ENCODE results near the gene MCTP1.
A peak's percentile ranks its signal among the peaks of the same experiment; 100 is the strongest.

MCTP1 gene

DNA sequence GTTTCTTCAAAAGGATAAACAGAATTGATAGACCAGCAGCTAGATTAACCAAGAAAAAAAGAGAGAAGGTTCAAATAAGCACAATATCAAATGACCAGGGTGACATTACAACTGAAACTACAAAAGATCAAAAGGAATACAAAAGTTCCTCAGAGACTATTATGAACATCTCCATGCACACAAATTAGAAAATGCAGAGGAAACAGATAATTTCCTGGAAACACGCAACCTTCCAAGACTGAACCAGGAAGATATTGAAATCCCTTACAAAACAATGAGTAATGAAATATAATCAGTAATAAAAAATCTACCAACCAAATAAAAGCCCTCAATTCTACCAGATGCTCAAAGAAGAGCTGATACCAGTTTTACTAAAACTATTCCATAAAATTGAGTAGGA, 252.1 kb downstream of the MCTP1 start:
- DNase-seq = no peak

DNA sequence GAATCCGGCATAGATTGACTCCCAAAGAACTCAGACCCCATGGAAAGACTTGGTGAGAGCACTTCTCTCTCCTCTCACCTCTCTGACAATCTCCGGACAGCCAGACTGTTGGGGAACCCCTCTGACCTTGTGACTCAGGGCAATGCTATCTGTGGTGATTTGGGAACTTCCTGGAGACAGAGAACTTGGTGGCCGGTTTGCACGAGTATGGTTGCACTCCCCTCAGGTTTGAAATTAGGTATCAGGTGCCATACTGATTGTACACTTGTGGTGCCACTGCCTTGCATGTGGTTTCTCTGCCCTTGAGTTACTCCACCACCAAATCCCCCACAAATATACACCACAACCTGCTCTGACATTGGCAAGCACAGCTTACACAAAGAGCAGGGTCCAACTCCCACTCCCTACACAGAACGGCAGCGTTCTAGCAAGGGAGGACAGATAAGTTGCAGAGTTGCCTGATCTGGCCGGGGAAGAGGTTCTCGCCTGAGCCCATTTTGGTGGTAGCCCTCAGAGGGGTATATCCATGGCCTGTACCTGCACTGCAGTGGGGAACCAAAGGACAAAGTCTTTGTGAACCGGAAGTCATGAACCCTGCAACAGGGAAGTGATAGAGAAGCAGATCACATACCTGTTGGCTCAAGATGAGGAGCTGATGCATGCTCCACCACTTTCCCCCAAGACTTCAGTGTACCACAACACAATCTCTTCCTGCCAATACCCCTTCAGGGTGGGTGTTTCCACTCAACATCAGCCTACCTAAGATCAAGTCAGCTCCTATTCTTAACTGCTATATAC, 255.1 kb downstream of the MCTP1 start:
- no peak for DNase-seq

DNA sequence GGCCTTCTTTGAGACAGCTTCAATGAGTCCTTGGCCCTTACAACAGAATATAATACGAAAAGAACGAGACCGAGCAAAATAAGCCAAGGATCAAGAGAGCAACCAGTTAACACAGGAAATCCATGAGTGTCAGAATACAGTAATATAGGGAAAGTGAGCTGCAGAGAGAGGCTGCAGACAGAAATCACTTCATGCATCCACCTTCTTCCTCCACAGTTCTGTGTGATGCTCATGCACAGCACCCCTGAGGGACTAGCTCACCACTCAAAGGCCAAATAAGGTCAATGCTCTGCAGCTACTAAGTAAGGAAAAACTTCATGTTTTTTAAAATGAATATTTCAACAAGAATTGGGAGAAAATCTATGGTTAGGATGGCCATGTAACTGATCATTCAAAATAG, 257.1 kb downstream of the MCTP1 start:
- DNase-seq = no peak

DNA sequence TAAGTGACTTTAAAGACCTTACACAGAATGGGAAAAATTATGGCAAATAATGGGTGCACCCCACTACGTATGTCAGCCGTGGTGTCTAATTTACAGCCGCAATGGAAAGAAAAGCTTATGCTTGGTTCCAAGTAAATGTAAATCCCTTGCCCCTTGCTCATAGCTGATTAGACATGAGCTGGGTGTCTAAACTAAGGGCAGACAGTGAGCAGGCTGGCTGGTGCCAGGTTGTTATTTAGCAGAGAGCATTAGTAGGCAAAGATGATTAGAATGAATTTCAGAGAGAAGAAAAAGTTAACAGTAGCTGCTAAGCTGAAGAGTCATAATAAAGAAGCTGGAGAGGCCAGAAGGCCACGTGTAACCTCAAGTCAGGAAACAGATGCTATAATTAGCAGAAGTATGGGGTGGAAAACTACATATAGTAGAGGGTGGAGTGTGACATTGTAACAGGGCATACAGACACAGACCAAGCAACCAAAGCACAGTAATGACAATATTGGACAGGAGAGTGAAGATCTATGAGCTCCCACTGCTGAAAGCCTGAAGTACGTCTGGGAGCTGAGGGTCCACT, 257.7 kb downstream of the MCTP1 start:
- DNase-seq = no peak

DNA sequence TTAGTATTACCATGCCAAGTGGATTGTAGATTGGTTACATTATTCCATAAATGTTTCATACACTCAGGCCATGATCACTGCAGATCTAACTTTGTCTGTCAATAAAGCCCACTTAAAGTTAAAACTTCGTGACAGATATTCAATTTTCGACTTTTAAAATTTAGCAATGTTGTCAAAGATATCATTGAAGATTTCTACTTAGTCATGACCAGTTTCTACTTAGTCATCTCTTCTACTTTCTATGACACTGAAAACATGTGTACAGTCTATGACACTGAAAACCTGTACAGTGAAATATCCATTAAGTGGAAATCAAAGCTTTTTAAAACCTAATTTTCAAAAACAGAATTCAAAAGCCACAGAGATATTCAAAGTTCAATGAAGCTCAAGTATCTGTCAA, 258.2 kb downstream of the MCTP1 start:
- DNase-seq = no peak

DNA sequence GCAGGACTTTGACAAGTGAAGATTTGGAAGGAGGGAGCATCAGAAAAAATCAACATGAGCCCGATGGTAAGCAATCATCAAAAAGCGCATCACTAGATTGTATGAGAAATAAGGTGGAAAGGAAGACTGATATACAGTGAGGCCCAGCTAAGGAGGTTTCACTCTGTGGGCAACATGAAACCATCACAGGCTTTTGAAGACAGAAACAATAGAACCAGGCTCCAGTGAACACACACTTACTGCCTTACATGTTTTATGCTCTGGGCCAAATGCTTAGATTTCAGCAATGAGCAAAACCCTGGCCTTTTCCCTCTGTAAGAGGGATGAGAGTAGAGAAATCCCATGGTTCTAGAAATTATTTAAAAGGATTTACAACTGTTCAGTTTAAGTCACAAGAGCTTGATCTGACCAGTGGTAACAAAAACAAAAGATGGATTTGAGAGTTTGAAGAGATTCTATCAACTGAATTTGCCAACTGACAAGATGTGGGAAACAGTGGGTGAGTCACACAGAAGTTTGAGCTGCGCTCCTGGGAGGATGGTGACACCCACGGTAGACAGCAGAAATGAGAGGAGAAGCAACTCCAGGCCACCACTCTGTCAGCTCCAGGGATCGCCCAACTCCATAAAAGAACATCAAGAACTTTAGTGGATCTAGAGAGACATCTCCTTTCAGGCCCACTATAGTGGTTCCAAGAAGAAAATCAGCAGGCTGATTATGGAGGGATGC, 261.8 kb downstream of the MCTP1 start:
- DNase-seq = peak in 8 of 56 donors; percentile 0 to 13 (median 4)

DNA sequence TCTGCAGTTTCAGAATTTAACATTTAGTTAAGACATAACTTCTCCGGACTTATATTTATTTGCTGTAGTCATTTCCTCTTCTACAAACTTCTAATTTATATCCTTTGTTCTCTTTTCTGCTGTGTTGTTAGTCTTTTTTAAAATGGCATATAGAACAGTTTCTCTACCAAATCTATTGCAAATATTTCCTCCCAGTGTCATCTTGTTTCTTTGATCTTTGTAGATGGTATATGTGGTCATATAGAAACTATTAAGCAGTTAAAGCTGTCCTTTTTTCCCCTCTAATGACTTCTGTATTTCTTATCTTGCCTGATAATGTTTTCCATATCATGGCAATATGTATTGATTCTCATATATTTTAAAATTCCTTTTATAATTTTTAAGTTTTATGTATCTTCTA, 264.5 kb downstream of the MCTP1 start:
- no peak for DNase-seq

DNA sequence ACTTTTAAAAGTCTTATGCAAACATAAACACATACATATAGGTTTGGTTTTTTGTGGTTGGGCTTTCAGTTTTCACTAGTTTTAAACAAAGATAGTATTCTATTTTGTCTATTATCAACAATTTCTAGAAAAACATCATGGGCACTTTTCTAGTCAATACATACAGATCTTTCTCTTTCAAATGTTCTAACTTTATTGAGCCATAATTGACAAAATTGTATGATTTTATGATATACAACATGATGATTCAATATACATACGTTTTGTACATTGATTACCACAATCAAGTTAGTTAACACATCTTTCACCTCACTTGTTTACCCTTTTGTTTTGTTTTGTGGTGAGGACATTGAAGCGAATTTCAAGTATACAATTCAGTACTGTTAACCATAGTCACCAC, 265.9 kb downstream of the MCTP1 start:
- DNase-seq = no peak

DNA sequence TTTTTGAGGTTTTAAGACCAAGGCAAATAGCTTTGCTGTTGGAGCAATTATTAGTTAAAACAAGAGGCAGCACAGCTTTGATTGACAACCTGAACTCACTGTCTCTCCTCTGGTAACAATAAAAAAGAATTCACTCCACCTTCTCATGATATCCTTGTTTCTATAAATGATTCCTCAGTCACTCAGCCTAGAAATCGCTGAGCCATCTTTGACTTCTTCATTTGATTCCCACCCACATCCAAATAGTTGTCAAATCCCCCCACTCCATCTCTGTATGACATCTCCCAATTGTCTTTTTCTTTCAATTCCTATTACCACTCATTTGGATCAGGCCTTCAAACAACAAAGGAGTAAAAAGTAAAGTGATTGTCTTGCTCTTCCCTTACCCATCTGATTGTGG, 266.4 kb downstream of the MCTP1 start:
- no peak for DNase-seq

DNA sequence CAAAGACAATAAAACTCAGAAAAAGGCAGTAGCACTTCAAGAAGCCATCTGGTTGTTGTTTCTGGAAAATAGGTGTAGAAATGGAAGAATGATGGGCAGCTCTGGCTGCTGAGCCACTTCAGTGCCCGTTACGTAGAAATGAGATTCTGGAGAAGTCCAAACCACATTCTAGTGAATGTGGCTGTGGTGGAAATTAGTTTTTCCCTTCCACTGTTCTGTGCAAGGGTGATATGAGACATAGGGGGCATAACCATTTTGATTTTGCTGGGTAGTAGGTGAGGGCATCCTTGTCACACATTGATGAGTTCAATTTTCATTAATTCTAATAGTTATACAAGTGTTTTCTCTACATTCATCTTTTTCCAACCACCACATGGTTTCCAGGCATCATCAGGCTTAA, 275.1 kb downstream of the MCTP1 start:
- DNase-seq = no peak

DNA sequence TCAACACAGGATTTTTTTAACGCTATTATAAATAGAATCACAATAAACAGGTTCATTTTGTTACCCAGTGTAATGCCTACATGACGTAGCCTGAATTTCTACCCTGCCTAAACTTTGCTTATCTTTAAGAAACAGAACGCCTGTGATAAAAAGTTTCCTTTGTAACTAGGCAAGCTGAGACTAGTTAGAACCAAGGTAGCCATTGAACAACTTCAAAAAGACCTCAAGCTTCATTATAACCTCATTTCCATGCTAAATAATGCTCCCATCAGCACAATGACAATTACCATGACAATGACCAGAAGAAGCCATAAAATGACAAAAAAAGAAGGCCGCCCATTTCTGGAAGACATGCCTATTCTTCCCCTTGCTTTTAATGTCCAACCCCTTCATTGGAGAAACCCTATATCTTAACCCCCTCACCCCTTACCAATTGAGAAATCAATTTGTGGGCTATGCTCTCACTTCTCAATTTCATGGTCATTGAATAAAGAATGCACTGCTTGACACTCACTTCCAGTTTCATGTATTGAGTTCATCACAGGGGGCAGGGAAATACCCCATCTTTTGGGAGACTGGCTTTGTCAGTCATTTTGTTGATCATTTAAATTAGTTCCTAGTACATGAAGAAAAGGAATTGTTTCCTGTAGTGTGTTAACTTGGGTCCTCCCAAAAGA, 276.8 kb downstream of the MCTP1 start:
- no peak for DNase-seq

DNA sequence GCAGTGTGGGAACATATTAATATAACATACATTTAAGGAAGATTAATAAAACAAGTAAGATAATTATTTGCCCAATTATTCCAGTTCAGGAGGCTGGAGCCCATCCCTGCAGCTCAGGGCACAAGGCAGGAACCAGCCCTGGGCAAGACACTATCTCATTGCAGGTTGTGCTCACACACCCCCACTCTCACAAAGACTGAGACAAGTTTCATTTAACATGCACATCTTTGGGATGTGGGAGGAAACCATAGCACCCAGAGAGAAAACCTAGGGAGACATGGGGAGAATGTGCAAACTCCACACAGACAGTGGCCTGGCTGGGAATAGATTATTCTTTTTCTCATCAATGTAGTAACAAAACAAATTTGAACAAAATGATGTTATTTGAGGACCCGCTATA, 279.1 kb downstream of the MCTP1 start:
- no peak for DNase-seq

DNA sequence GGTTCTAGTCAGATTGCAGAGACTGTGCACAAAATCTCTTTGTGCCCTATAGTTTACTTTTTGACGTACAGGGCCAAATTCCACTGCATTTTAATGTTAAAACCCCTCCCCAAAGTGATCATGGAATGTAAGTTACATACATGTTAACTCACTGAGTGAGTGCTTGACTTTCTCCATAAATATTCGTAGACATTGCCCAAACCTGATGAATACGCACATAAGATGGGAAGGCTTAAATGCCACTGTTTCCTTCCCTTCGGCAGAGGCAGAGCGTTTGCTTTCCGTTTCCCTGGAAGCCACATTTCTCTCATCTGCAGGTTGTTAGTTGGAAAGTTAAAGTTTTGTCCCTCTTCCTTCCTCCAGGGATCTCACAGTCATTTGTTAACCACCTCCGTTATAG, 286.2 kb downstream of the MCTP1 start:
- no peak for DNase-seq

DNA sequence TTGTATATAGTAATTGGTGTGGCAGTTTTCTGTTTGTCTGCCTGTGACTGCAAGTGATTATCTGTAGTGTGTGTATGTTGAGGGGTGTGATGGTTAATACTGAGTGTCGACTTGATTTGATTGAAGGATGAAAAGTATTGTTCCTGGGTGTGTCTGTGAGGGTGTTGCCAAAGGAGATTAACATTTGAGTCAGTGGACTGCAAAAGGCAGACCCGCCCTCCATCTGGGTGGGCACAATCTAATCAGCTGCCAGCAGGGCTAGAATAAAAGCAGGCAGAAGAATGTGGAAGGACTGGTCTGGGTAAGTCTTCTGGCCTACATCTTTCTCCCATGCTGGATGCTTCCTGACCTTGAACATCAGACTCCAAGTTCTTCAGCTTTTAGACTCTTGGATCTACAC, 290.4 kb downstream of the MCTP1 start:
- DNase-seq = peak in 1 of 56 donors; percentile 1

DNA sequence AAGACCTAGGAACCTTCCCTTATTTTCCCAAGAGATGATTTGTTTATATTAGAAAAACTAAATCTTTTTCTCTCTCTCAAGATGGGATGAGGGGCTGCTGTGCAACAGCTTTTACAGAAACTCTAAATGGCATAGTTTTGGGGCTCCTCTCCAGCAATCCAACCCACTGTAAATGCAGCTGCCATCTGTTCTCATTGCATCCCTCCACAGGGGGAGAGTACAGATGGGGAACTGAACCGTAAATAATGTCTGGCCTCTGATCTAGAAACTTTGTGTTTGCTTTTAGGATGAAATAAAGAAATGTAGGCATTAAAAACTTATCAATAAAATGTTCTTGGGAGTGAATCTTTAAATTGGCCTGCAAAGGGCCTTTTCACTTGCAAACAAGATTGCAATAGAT, 291.4 kb downstream of the MCTP1 start:
- DNase-seq = no peak

DNA sequence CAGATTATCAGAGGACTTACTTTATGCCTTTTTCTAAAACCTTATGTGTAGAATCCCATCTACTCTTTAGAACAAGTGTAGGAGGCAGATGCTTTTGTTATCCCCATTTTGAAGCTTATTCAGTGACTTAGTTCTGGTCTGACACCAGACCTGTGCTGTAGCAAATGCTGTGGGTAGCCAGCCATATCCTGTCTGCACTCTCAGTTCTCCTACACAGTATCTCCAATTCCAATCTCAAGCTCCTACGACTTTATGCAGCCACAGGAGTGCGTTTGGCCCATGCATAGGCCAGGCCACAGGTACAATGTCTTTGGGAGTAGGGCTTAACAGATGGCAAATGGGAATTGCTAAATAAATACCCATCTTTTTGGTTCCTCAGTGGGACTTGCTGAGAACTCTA, 292.6 kb downstream of the MCTP1 start:
- DNase-seq = no peak

DNA sequence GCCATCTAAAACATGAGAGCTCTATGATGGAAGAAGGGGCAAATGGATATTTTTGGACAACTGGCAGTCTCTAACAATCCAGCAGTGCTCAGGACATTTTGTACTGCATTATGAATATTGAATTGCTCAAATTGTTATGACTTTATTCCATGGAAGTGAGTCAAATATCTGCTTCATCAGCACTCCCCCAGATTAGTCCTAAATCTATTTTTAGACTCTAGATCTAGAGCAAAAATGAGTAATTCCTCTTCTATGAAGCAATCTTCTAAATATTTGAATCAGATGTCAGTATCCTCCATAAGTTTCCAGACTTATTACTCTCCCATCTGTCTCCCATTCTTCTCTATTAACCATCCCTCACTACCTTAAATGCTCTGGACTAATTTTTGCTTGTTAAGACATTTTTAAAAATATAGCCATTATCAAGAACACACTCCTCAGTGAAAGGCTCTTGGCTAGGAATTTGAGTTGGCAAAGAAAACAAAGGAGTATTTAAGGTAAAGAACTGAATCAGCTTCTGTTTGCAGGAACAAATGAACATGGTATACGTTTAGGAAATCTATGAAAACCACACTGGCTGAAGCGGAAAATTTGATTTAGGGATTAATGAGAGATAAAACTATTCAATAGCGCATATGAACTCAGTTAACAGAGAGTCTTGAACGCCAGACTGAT, 300.9 kb downstream of the MCTP1 start:
- DNase-seq = no peak

DNA sequence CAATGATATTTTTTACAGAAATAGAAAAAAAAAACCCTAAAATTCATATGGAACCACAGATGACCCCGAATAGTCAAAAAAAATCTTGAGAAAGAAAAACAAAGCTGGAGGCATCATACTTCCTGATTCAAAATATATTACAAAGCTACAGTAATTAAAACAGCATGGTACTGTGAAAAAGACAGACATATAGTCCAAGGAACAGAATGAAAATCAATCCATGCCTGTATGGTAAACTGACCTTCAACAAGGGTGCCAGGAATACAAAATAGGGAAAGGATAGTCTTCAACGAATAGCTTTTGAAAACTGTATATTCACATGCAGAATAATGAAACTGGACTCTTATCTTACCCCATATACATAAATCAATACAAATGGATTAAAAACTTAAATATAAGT, 307.5 kb downstream of the MCTP1 start:
- no peak for DNase-seq

DNA sequence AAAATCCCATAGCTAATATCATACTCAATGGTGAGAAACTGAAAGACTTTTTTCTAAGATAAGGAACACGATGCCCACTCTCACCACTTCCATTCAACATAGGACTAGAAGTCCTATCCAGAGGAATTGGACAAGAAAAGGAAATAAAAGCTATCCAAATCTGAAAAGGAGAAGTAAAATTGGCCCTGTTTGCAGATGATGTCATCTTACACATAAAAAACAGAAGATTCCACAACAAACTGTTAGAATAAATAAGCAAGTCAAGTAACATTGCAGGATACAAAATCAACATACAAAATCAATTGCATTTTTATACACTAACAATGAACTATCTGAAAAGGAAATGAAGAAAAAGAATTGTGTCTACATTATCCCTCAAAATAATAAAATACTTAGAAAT, 308.0 kb downstream of the MCTP1 start:
- DNase-seq = no peak

DNA sequence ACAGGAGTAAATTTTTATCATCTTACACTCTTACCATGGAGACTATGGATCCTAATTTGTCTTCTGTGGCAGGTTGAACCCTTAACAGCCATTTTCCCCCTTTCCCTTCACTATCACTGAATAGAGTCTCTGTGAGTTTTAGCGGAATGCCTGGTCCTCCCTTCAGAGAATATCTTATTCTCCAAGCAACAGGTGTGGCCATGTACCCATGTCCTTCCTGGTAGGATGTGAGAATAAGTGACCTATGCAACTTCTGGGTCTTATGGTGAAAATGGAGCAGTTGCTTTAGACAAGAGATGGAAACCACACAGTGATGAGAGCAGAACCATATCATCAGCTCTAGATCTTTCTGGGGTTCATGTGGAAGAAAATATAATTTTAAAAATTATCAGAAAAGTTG, 312.6 kb downstream of the MCTP1 start:
- DNase-seq = no peak

DNA sequence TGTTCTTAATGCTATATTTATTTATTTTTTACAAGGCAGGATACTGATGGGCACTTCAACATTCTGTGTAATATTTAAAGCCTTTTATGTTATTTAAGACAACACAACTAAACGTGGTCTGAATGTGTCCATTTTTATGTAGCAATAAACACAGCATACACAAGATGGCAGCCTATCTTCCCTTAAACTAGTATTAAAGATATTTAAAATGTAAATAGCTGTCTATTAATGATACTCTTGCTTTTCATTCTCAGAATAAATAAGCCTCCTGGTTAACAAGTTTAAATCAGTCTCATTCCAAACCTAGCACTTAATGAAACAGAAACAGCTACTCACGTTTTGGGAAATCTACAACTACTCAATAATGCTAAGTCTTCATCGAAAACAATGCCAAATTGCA, 315.7 kb downstream of the MCTP1 start:
- DNase-seq = no peak

Measured in amygdala (tissue), 56 donors.